Tibial artery (tissue), 4 donors: ENCODE results near the gene SWT1.

Experiments used
- DNase-seq, 2 donors: peaks; one replicate each; pipeline ENCODE4 v3.0.0-alpha.2; 2019
- H3K27ac ChIP-seq, 2 donors: fragments of 200-600 bp; sonication (generic) in 1 of 2; 1 replicate in 1 of 2; 2 replicates in 1 of 2; pipeline ENCODE4 v1.5.1; 2018 to 2019; ENCODE audit warnings: mild to moderate bottlenecking in 1 of 2
- H3K27me3 ChIP-seq, 2 donors: fragments of 200-600 bp; sonication (generic) in 1 of 2; one replicate each; pipeline versions ENCODE4 v1.5.1 to v1.6.0; 2016 to 2019
- H3K36me3 ChIP-seq, 3 donors: fragments of 200-600 bp; sonication (generic) in 2 of 3; one replicate each; pipeline ENCODE4 v1.5.1; 2016 to 2019; ENCODE audit warnings: mild to moderate bottlenecking in 2 of 3
- H3K4me1 ChIP-seq, 4 donors: fragments of 200-600 bp; sonication (generic) in 2 of 4; 1 replicate in 3 of 4; 2 replicates in 1 of 4; pipeline ENCODE4 v1.5.1; 2016 to 2019
- H3K4me3 ChIP-seq, 2 donors: fragments of 200-600 bp; sonication (generic) in 1 of 2; 1 replicate in 1 of 2; 2 replicates in 1 of 2; pipeline ENCODE4 v1.5.1; 2018 to 2019; ENCODE audit warnings: mild to moderate bottlenecking in 2 of 2
- H3K9me3 ChIP-seq, 3 donors: fragments of 200-600 bp; sonication (generic) in 1 of 3; one replicate each; pipeline ENCODE4 v1.5.1; 2016 to 2019
- intact Hi-C: fragments of 100-400 bp; cut with DNase I; formaldehyde crosslinking; loops from one replicate; pipeline ENCODE4 v1.15.0; 2023; ENCODE audit warnings: low total_unique reads
- TF ChIP-seq, protein P1 (sequence below), 2 experiments: fragments of 200-600 bp in 1 of 2; fragments of 450-650 bp in 1 of 2; IDR thresholded peaks; one replicate each; pipeline ENCODE4 v1.5.1; 2017 to 2019; ENCODE audit warnings: antibody characterized with exemption in 2 of 2, mild to moderate bottlenecking in 1 of 2, moderate library complexity in 1 of 2

The SWT1 gene

DNA sequence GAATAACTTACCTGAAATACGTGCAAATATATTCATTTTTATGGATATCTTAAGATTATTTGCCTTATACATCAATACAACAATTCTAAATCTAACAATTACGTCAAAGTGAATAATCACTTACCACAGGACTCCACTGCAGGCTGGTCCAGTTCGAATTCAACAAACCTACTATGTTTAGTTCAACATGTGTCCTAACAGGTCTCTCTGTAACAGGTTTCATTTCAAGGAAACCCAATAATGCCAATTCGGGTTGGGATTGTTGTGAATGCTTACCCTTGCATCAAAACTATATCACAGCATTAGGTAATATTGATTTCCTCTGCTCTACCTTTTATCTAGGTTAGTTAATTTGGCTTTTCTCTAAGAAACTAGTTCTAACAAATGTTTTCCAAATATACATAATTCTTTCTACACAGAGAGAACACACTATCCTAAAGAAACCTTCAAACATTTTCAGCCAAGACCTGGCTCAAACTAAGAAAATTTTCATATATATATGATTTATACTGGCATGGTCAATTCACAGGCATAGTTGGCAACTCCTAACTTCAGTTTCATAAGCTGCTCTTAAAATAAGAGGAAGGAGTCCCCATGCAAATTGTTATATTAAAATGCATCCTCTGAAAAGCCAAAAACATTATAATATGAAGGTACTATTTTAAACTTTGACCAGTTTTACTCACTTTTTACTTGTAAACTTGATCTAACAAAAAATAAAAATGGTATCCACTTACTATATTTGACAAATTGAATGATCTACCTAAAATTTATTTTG lies 155.6 kb downstream of the SWT1 start:
- intact Hi-C loops, result no loop called here
- no peak for DNase-seq
- Histone ChIP-seq H3K4me3 (no peak overlapping the region), H3K27me3 (no peaks in the 10 kb centered on the region), H3K9me3 (no peaks in the 10 kb centered on the region), H3K4me1 (peaks cover 0 to 34% (median 12%) of the 10 kb centered on the region in 4 donors), H3K36me3 (peaks cover 15 to 30% (median 22%) of the 10 kb centered on the region in 3 donors), H3K27ac (no peak overlapping the region)
- TF ChIP-seq, protein P1, sequence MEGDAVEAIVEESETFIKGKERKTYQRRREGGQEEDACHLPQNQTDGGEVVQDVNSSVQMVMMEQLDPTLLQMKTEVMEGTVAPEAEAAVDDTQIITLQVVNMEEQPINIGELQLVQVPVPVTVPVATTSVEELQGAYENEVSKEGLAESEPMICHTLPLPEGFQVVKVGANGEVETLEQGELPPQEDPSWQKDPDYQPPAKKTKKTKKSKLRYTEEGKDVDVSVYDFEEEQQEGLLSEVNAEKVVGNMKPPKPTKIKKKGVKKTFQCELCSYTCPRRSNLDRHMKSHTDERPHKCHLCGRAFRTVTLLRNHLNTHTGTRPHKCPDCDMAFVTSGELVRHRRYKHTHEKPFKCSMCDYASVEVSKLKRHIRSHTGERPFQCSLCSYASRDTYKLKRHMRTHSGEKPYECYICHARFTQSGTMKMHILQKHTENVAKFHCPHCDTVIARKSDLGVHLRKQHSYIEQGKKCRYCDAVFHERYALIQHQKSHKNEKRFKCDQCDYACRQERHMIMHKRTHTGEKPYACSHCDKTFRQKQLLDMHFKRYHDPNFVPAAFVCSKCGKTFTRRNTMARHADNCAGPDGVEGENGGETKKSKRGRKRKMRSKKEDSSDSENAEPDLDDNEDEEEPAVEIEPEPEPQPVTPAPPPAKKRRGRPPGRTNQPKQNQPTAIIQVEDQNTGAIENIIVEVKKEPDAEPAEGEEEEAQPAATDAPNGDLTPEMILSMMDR (IDR thresholded peaks at IDR 0.05), result no peak

DNA sequence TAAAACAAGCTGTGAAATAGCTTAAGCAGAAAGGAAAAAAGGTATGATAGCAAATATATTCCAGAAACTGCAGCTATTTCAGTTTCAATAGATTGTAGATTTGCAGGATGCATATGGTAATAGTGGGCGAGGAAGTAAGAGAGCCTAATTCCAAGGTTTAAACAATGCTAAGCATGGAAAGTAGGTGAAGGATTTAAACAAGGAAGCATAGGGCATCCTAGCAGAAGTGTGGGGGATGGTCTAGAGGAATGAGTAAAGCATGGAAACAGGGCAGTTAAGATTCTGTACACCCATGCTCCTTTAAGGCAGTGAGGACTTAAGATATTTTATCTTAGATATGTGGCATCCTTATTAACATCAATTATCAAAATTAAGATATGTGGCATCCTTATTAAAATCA lies 157.4 kb downstream of the SWT1 start:
- peak overlapping the region in 1 of 2 donors; percentile 15 for H3K4me3 ChIP-seq
- peaks cover 0 to 34% (median 15%) of the 10 kb centered on the region in 4 donors for H3K4me1 ChIP-seq
- peaks cover 0 to 13% (median 8%) of the 10 kb centered on the region in 3 donors for H3K36me3 ChIP-seq
- no peak for DNase-seq
- no peaks in the 10 kb centered on the region for H3K27me3 ChIP-seq
- no peak overlapping the region for H3K27ac ChIP-seq
- intact Hi-C loops, result no loop called here
- no peaks in the 10 kb centered on the region for H3K9me3 ChIP-seq
- TF ChIP-seq, protein P1 (IDR thresholded peaks at IDR 0.05), result no peak

DNA sequence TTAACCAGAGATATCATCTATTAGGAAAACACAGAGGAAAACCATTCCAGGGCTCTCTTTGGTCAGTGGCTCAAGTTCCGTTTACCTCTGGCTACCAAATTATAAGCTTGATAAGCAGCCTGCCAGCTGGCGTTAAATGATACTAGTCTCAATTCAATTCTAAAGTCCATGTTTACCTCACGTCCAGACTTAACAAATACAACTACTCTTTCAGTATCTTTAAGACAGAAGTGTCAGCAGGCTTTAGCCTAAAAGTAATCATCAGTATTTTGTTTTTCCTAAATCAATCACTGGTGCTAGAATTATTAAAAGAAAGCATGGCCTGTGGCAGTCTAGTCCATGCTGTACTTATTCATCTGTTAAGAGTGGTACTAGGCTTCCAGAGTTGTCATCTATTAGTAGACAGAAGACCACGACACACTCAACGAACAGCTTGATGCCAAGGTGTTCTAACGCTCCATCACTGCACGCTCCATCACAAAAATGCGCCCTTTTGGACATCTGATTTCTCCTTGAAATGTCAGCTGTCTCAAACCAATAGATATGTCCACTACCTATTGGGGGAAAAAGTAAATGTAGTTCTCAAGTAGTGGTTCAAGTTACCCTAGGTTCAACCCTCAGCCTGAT lies 158.6 kb downstream of the SWT1 start:
- Histone ChIP-seq H3K4me1 (peaks cover 0 to 34% (median 15%) of the 10 kb centered on the region in 4 donors), H3K4me3 (peak overlapping the region; percentile 87 to 88), H3K27me3 (no peaks in the 10 kb centered on the region), H3K27ac (peak overlapping the region; percentile 93 to 98), H3K9me3 (no peaks in the 10 kb centered on the region), H3K36me3 (peaks cover 0 to 2% (median 2%) of the 10 kb centered on the region in 3 donors)
- TF ChIP-seq, protein P1 (IDR thresholded peaks at IDR 0.05), result no peak
- intact Hi-C loops, result loop anchor here (2.0 kb wide), 1 partner anchor 159 kb away; the partner anchor contains the start of genes SWT1 and TRMT1L
- DNase-seq, result no peak

DNA sequence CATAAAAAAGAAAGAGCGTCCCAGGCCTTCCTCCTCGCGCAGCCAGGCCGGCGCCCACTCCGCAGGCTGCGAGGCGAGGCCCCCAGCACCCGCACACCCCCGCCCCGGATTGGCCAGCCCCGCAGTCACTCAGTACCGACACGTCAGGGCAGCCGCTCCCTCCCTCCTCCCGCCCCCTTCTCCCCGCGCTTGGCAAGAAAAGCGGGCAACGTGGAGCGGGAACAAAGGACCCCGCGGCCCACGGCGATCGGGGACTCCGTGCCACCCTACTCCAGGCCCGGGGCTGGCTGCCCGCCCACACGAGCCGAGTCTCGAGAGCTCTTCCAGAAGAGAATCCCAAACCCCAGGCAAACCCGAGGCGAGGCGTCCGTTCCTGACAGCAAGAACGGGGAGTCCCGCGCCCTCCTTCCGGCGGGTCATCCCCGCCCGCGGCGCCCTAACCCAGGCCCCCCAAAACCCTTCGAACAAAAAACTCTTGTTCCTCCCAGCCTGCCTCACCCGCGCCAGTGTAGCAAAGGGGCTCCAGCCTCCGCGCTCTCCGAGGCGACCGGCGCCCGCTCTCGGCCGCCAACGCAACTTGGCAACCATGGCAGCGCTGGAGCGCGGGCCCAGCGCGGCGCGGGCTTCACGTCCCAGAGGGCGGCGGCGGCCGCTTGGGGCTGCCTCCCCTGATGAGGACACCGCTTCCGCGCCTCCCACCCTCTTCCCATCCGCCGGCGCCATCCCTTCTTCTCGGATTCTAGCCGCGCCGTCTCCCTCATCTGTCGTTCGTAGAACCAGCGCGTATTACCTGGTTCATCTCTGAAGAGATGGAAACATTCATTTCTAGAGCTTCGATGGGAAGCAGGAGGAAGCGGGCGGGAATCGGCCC lies 159.4 kb downstream of the SWT1 start:
- peak; percentile 95 to 97 for DNase-seq

More for the DNA sequence above, 159.4 kb downstream of the SWT1 start:
- no peaks in the 10 kb centered on the region for H3K27me3 ChIP-seq
- H3K36me3 ChIP-seq, result no peaks in the 10 kb centered on the region
- intact Hi-C loops, result loop anchor here (2.0 kb wide), 1 partner anchor 160 kb away; the partner anchor contains the start of genes SWT1 and TRMT1L
- TF ChIP-seq, protein P1 (IDR thresholded peaks at IDR 0.05), result no peak
- H3K4me1 ChIP-seq, result peaks cover 0 to 34% (median 15%) of the 10 kb centered on the region in 4 donors
- peak overlapping the region; percentile 87 to 88 for H3K4me3 ChIP-seq
- no peaks in the 10 kb centered on the region for H3K9me3 ChIP-seq
- H3K27ac ChIP-seq, result peak overlapping the region; percentile 93 to 98
